Activated naive CD4-positive, alpha-beta T cell treated with Interleukin-2 at 50 U/mL for 16 hours (primary cell): ENCODE measurements around the gene MMD2.
A peak's percentile ranks its signal among the peaks of the same experiment; 100 is the strongest.
"Not testable (repeated sequence)": the region's sequence is repeated elsewhere in the genome, so short reads cannot be mapped to it uniquely, and the experiment has no call there.

Experiments
- DNase-seq: peaks from one replicate; pipeline ENCODE4 v3.0.0-alpha.2; 2020

Gene MMD2

DNA sequence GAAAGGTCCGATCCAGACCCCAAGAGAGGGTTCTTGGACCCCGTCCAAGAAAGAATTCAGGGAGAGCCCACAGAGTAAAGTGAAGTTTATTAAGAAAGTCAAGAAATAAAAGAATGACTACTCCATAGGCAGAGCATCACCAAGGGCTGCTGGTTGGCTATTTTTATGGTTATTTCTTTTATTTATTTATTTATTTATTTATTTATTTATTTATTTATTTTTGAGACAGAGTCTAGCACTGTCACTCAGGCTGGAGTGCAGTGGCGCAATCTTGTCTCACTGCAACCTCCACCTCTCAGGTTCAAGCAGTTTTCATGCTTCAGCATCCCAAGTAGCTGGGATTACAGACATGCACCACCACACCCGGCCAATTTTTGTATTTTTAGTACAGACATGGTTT, 65.8 kb downstream of the MMD2 start:
- not testable (repeated sequence) for DNase-seq

DNA sequence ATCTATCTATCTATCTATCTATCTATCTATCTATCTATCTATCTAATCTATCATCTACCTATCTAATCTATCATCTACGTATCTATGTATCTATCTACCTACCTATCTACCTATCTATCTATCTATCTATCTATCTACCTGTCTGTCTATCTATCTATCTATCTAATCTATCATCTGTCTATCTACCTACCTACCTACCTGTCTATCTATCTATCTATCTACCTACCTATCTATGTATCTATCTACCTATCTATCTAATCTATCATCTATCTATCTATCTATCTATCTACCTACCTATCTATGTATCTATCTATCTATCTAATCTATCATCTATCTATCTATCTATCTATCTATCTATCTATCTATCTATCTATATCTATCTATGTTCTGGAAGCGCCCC, 67.5 kb downstream of the MMD2 start:
- DNase-seq: not testable (repeated sequence)

DNA sequence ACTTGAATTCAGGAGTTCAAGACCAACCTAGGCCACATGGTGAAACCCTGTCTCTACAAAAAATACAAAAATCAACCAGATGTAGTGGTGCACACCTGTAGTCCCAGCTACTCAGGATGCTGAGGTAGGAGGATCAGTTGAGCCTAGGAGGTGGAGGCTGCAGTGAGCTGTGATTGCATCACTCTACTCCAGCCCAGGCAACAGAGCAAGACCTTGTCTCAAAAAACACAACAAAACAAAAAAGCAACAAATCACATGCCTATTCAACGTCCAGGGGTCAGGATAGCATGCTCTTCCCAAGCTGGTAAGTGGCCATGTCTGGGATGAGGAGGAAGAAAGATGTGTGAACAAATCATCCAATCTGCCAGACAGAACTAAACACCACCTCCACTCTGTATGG, 69.3 kb downstream of the MMD2 start:
- no peak for DNase-seq

DNA sequence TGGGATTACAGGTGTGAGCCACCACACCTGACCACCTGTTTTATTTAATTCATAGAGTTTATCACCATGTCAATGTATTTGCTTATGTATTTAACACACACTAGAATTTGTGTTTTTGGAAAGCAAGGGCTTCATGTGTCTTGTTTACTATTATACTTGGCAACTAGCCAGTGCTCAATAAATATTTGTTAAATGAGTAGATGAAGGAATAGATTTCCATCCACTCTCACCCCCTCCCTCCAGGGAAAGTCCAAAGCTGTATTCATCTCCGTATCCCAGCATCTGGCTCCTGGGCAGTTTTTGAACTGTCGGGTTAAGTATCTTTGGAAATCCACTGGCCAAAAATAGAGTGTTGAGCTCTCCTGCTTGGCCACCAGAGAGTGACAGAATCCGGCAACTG, 70.8 kb downstream of the MMD2 start:
- no peak for DNase-seq

DNA sequence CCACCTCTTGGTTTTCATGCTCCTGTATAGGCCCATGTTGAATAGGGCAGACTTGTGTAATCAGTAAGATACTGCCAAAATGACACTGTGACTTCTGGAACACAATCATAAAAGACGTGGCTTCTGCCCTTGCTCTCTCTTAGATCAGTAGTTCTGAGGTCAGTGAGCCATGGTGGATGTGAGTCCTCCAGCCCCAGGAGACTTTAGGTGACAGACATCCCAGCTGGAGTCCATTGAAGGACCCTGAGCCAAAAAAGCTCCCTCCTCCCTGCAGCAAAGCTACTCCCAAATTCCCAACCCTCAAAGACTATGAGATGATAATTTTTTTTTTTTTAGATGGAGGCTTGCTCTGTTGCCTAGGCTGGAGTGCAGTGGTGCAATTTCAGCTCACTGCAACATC, 72.3 kb downstream of the MMD2 start:
- no peak for DNase-seq

DNA sequence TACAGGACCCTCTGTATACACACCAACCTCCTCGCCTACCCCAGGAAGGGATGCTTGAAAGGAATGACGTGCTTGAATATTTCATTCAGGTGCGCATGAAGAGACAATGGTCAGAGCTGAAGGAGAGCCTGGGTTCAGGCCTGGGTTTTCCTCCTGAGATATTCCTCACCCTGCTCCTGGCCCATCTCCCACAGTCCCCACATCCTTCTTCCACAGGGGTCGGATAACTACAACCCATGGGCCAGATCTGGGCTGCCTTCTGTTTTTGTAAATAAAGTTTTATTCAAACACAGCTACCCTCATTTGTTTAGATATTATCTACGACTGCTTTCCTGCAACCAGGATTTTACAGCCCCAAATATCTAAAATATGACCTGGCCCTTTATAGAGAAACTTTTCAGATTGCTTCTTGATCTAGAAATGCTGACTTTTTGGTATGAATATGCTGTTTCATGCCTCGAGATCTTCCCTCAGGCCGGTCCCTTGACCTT, 73.6 kb downstream of the MMD2 start:
- no peak for DNase-seq

DNA sequence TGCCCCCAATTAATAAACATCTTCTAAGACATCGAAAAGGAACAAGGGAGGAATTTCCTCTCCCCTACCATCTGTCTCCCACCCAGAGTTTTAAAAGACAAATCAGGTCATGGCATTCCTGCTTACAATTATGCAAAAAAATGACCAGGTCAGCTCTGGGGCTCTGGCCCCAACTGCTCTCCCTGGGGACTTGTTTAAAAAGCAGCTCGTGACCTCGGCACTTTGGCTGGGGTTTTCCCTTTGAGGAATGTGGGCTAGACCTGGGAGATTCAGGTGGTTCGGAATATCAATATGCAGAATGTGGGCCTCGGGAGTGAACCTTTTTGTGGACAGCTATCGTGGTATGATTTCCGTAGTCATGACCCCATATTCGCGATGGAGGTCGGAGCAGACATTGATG, 74.8 kb downstream of the MMD2 start:
- no peak for DNase-seq

DNA sequence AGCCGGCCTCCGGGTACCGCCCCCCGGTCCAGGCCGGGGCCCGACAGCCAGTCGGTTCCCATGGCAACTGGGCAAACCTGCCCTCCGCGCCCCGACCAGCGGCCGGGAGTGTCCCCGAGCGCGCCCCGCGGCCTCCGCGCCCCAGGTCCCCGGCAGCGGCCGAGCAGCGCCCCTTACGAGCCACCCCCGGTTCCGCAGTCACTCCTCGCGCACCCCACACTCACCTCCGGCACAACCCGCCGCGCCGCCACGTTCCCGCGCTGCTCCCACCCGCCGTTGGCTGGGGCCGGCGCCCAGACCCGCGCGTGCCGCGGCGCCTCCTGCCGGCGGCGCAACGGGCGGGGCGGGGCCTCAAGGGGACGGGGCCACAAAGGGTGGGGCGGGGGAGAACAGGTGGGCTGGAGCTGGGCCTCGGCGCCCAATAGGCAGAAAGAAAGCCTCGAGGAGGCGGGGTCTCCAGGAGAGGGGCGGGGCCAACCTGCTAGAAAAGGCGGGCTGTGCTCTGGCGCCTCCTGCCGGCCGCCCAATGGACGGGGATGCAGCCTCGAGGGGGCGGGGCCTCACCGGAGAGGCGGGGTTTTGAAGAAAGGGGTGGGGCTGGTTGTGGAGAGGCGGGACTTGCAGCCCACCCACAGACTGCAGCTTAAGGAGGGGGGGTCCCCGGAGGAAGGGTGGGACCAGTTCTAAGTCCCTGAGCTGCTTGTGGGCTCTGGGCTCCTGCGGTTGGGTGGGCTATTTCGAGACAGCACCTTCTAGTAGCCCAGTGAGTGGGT, 75.4 kb downstream of the MMD2 start, which contains the start of gene RADIL:
RADIL (minus strand) TSS at position 345 of the 773 bp plus-strand sequence. CDS start 5,577 bp downstream, outside the sequence.
- DNase-seq: peak; percentile 83

DNA sequence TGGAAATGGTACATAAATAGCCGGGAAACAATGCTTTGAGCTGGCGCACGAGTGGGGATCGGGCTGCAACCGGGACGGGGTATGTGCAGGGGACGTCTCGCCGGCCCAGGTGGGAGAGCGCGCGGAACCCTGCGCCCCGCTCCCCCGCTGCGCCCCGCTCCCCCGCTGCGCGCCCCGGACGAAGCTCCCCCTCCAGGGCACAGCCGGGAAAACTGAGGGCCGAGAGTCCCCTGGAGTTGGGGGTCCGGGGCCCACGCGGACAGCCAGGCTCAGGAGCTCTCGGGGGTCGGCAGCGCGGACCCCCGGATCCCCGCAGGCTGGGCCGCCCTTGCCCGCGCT, 76.0 kb downstream of the MMD2 start:
- DNase-seq: no peak

DNA sequence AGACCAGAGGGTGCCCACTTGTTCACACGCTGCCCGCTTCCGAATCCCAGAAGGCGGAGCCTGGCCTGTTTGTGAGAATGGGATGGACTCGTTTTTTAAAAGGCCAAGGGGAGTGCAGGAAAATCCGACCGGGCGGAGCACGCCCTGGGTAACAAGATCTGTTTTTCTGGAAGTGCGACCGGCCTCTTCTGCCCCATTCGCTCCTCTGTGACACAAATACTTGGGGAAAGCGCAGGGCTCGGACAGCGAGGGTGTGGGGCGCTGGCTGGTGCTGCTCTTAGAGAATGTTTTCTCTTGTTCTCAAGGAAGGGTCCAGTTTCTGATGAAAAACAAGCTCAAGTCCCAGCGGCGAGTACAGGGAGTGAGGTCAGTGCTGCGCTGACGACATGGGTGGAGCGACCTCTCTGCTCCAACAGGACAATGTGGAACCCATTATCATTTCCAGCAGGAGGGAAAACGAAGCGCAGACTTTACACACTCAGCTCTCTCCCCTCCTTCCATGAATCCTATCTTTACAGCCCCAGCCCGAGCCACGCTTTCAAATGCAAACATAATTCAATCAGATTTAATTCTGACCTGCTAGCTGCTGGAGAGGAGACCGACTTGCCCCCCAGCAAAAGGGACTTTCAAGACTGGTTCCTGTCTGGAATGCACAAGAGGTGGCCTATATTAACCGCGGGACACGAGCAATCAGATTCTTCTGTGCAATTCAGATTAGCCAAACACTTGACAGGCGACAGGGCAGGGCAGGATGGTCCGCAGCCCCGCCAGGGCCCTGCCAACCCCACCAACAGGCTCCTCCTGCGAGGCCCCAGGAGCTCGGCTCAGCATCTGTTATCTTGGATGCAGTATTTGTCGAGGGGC, 76.6 kb downstream of the MMD2 start:
- no peak for DNase-seq

DNA sequence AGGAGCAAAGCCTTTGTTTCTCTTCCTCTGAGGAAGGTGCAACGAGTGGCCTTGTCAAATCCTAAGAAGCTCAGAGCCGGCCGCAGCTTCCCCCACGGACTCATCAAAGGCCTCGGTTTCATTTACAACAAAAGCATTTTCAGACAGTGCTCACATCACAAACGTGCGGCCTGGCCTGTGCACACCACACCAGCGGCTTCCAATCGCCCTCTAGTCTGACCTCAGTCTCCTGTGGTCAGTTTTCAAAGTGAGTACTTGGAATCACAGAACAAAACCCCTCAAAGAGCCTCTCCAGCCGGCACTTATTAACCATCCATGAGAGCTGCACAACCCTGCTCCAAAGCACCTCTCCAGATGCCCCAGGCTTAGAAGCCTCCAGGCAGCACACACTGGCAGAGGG, 78.8 kb downstream of the MMD2 start:
- DNase-seq: no peak

DNA sequence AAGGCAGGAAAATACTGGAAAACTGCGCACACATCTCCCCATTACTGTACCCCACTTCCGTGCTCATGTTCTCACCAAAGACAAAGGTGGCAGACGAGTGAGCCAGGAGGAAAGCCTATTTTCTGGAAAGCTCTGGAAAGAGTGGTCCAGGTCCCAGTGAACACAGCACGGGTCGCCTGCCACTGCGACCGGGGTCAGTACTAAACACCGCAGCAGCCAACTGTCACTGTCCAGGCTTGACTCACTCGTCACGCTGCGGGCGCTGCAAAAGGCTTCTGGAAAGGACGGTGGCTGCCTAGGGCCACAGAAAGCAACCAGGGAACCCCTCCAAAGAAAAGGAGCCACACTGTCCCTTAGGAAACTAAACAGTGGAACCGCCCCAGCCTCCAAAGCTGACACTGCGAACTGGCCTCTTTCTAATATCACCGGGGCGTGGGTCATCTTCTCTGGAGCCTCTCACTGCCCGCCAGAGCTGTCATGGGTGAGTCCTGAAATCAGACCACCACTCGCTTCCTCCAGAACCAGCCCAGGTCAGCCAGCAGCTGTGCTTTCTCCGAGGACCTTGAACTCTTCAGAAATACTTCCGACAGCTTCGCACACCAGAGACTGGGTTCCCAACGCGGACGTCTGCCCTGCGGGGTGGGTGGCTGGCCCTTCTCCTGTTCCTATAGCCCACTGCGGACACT, 79.4 kb downstream of the MMD2 start:
- no peak for DNase-seq

DNA sequence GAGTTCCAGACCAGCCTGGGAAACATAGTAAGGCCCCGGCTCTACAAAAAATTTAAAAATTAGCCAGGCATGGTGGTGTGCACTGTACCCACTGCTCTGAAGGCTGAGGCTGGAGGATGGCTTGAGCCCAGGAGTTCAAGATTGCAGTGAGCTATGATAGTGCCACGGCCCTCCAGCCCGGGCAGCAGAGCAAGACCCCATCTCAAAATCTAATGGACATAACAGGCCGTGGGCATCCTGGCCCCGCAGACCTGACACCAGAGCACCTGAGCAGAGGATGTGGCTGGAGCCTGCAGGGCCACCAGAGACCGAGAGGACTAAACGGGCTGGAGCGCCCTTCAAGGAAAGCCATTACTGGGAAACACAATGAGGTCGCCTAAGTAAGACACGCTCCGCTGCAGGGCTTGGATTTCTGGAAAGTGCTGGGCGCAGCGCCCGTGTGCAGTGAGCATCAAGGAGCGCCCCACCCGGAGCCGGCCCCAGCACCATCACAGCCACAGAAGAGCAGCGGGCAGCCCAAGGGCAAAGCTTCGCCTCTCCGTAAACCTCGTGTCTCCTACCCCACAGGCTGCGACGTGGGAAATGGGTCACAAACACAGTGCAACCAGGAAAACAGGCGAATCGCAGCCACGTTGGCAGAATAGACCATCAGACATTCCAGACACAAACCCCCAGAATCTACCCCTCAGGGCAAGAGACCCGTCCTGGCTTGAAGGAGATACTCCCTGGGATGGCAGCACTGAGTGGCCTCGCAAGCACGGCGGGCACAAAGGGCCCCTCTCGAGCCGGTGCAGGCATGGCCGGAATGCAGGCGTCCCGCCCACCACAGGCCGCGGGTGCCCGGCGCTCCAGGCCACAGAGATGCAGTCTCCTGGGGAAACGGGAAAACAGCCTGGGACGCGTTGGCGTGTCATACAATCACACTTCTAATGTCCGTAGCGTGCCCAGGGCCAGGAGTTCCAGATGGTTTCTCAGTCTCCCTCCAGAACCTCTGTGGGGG, 80.4 kb downstream of the MMD2 start:
- DNase-seq: no peak

DNA sequence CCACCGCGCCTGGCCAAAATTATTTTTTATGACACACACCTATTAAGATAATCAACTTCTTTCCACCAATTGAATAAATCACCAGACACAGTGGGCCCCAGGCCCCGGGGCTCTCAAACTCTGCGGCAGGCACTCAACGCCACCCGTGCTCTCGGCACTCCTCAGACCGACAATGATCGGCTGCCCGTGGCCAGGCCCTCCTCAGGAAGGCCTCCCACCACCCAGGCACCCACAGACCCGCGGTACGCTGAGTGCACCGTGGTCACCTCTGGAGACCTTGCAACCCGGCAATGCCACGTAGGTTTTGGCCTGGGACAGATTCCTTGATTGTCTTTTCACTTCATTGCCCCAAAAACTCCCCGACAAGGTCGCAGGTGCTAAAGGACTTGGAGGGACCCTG, 82.4 kb downstream of the MMD2 start:
- DNase-seq: no peak

DNA sequence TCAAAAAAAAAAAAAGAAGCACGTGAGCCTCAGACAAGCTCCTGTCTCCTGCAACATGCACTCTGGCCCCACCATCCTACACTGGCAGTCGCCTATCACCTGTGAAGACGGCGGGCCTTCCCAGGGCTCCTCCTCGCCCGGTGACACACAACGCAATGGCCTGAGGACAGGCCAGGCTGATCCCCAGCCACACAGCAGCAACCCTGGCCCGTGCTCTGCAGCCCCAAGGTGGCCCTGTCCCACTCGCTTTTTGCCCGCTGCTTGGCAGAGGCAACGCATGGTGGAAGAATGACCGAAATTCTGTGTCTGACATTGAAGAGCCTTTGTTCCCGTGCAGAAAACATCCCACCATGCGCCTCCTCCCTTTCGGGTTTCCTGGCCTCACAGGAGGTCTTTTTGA, 83.6 kb downstream of the MMD2 start:
- no peak for DNase-seq

DNA sequence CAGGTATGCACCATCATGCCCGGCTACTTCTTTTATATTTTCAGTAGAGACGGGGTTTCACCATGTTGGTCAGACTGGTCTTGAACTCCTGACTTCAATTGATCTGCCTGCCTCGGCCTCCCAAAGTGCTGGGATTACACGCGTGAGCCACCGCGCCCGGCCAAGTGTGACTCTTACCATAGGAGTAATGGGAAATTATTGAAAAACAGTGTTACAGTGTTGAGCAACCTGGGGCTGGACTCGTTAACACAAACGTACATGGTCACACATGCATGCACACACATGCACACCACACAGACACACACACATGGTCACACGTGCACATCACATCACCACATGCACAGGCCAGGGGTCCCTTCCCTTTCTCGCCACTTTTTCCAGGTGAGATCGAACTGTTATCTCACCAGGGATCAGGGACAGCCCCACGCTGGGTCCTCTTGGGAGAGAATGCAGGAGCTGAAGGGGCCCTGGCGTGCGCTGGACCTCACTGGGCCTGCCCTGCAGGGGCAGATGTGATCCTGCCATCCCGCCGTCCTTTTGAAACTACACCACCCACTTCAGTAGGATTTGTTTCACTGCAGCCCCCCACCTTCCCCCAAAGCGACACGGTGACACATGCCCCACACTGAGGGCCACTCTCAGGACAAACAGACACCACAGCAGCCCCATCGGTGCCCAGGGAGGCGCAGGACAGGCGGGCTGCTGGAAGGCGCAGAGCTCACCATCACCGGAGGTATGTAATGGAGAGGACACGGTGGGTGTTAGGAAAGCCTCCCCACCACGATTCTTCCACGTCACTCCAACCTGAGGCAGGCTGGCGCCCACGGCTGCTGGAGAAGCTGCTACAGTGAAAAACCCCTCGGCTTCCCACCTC, 85.7 kb downstream of the MMD2 start:
- no peak for DNase-seq

DNA sequence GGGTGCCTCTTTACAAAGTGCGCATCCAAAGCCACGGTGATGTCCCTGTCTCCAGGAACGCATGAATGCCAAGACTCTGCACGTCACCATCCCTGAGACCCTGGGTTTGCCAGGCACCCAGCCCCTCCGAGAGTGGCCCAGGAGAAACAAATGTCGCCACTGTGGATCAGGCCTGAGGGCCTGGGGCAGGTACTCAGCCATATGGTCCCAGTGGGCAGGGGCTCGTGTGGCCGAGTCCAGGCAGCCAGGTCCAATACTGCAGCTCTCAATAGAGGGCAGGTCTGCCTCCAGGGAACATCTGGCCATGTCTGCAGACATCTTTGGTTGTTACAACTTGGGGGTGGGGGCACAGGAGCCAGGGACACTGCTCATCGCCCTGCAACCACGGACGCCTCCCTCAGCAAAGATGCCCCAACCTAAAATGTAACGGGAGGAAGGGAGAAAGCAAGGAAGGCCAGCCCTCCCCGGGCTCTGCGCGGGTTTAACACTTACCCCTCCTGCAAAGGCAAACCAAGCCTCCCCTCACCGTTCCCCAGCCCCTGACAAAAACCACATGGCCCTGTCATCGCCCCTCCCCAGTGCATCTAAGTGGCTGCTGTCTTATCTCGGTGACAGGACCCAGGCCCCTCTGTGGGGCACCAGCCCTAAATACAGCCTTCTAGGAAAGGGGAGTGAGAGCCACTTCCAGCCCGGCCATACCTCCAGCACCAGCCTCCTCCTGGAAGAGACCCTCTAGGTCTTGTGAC, 86.9 kb downstream of the MMD2 start:
- DNase-seq: no peak

DNA sequence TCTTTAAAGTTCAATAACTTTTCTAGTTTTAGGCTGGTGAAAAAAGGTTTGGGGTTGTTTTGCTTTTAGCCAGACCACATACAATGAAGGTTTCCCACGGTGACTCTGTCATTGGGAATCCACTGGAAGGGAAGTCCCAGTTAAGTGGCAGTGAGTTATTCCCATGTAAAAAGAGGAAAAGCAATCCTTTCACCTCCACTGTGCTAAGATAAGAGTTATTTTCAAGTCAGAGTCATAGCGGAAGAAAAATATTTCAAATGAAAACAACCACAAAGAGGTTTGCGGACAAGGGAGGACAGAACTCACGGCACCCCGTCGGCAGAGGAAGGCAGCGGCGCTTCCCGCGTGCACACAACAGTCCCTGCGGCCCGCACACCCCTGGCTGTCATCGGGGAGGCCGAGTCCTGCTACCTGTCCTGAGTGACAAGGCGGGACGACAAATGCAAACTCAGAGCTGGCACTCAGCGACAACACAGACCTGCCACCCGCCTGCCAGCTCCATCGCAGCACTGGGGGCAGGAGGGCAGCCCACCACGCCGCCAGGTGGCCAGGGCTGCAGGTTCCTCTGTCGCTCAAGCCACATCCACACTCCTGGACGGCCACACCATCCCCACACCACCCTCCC, 87.8 kb downstream of the MMD2 start:
- DNase-seq: no peak

DNA sequence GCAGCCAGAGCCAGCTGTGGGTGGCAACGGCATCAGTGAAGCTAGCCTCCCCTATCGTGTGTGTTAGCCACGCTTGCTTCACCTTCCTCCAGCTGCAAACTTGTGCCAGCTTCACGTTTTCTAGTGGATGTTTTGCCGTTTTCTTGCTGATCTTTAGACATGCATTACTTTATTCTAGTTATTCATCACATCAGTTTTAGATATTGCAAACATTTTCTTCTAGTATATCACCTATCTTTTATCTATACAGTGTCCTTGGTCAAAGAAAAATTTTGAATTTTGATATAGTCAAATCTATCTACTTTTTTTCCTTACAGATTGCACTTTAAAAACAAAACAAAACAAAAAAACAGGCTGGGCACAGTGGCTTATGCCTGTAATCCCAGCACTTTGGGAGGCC, 90.5 kb downstream of the MMD2 start:
- DNase-seq: no peak
